Measurements from ENCODE around the gene TLL2.

TLL2 gene

DNA sequence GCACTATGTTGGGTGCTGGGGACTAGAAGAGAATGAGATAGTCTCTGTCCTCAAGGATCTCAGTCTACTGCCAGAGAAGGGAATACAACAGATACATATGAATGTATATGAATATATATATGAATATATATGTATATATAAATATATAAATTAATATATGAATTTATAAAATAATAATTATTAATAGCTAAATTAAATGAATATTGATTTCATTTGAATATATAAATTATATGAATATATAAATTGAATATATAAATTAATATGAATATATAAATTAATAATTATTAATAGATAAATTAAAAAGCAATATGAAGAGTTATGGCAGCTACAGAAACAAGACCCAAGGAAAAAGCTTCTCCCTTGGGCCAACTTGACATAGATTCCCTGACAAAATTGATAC lies 95.1 kb downstream of the TLL2 start:
- peak; percentile 96 for FAIRE-seq

DNA sequence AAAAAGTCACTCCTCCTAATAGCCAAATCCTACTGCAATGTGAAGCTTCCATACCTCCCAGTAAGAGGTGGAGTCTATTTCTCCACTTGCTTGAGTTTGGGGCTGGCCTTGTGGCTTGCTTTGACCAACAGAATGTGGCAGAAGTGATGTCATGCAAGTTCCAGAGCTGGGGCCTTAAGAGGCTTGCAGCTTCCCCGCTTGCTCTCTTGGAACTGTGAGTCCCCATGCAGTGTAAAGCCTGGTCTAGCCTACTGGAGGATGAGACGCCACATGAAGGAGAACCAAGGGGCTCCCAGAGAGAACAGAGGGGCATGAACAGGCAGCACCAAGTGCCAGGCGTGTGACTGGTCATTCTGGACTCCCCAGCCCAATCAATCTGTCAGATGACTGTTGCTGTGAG lies 96.3 kb downstream of the TLL2 start:
- no peak for FAIRE-seq

DNA sequence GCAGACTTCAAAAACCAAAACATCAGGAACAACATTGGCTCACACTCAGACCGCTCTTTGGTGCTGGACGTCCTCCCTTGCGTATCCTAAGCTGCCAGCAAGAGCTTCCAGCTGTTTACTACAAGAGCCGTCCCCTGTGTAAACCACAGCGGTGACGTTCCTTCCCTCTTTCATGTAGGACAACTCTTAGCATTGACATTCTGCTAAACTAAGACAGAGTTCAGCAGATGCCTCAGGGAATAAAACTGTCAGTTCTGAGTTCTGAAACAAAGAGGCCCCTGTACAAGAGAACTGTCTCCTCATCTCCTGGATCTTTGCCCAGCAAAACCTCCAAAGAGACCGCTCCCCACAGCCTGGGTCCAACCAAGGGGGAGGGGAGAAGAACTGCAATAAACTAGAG lies 97.1 kb downstream of the TLL2 start:
- FAIRE-seq: no peak

DNA sequence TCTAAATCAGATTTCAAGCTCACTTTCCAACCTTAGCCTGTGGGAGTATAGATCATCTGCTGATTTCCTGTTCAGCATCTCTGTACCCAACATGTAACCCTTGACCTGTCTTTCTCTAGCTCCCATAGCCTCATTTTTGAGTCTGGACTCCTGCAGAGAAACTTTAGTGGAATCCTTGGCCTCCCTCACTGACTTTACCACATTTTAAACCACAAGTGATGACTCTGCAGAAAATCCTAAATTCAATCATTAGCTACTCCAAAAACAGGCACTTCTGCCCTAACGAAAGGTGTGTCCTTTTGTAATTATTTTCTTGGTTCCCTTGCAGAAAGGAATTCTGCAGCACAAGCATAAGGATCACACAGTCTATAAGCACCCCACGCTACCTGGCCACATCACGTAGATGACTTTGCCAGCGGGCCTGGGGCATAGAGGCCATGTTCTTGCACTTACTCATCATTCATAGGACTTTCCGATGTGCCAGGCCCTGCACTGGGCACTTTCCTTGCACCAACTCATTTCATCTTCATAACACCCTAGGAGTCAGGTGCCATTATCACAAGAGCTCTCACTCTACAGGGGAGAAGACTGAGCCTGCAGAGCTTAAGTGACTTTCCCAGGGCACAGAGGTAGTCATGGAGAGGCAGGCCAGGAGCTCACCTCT lies 97.7 kb downstream of the TLL2 start:
- FAIRE-seq: no peak

DNA sequence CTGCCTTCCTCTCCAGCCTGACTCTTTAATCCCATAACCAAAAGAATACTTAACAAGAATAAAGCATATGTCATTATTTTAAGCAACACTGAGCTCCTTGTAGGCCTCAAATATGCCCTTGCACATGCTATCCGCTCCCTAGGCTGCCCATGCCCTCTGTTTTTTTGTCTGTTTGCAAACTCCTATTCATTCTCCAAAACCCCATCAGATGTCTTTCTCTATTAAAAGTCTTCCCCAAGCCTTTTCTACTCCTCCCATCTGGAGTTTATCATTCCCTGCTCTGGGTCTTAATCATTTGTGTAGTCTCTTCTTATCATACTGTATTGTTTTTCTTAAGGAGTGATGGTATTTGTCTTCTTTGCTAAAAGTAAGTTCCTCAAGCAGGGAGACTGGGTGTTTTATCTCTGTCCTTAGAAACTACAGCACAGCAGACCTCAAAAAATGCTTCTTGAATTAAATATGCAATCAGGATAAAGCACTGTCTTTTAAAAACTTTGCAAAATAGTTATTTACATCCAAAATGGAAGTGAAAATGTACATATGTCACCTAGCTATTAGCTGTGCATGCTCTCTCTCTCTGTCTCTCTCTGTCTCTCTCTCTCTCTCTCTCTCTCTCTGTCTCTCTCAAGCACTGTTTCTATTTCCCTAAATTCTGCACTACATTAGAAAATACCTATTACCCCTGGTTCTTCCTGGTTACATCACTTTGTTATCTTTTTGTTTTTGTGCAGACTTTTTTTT lies 98.4 kb downstream of the TLL2 start:
- FAIRE-seq: no peak

DNA sequence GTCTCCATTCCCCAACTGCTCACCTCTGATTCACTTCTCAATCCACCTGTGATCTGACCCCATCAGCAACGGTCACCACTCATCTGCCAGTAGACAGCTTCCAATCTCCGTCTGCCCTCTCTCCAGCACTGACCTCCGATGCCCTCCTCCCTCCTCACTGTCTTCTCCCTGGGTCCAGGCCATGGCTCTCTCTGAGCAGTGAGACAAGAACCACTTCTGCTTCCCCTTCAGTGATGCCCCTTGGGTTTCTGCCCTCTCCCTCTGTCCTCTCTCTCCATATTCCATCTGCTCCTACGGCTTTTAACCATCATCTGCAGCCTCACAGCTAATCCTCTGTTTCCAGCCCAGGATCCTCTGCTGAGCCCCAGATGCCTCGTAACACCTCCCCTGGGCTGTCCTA lies 99.4 kb downstream of the TLL2 start:
- no peak for FAIRE-seq

DNA sequence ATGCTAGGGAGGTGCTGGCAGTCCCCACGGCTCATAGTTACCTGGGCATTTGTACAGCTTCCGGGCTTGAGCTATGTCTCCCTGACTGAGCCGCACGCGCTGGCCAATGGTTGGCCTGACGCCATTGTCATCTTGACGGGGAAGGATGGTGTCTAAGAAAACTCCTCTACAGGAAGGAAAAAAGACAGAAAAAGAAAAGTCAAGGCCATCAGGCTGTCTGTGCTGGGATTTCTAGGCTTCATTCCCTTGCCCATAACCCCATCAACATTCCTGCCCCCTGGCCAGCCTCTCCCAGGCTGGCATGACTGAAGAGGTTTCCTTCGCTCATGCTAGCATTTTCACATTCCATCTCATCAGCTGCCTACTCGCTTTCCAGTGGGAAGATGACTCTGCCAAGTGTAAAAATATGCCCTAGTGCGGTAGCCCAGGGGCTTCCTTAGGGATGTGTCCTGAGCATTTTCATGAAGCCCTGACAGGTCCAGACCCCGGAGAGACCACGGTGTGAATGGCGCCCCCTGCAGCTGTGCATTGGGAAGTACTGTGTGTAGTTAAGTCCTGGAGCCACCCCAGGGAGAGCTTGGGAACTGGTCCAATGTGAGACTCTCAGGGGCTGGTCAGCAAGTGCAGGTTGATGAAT lies 100.5 kb downstream of the TLL2 start:
- no peak for FAIRE-seq

DNA sequence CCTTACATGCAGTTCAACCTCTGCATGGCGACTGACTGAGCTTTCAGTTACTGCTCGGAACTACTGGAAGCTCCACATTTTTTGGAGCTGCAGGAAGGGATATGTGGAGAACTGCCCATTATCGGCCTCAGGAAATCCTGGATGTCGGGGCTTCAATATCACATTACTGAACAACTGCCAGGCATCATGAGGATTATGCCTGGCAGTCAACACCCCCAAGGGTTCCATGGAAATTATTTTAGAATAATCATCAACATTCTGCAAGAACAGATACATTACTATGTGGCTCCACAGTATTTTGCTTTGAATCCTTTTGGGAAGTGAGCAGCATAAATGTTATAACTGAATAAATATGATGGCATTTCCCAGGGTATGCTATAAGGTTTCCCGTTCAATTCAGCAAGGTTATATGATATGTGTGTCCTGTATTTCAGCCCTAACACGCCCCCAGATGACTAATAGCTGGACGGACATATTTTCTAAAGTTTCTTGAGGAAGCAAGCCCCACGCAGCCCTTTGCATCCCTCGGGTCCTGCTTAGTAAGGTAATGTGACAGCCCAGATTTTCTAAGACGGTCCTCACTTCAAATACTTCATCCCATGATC lies 101.9 kb downstream of the TLL2 start:
- no peak for FAIRE-seq

DNA sequence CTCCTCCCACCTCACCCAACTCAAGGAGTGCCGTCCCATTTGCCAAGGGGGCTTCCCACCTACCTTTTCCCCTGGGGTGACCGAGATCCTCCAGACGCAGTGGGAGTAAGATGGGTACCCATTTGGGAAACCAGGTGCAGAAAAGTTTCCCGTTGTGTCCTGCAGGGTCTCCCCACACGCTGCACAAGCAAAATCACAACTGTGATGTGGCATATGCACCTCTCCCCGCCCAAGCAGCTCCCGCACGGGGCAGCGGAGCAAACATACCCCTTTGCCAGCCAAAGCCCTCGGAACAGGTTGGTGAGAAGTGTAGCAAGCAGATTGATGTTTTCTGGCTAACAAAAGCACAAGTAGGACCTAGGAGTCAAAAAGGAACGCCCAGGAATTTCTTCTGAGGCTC lies 103.4 kb downstream of the TLL2 start:
- no peak for FAIRE-seq

DNA sequence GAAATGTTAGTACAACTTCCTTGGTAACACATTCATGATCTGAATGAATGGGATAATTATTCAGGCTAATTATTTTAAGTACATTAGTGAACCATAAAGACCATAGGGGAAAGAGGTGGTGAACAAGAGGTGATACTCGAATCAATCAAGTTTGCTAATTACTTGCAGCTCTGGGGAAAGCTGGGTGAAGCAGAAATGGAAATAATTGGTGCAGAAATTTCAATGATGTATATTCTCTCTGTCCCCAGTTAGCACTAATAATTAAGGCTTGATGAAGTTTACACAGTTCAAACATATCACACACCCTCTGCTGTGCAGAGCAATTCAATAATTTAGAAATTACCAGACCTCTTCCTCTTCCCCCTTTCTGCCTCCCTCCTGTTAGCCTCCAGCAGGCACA lies 105.5 kb downstream of the TLL2 start:
- no peak for FAIRE-seq

DNA sequence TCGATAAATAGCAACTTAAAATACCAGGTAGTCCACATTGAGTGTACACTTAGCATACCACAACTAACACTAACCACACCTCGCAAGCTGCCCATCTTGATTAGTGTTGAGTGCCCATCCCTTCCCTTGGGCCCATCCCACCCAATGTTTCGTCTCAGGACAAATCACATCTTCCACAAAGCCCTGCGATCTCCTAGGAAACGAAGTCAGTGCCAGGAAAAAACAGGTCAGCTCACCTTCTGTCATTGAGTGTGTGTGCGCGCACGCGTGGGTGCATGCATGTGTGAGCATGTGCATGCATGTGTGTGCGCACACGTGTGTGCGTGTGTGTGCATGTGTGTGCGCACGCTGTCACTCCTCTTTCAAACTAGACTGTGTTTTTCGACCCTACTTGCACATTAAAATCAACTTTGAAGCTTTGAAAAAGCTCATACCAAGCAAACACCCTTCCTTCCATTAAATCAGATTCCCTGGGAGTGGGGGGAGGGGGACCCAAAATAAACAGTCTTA lies 106.1 kb downstream of the TLL2 start:
- FAIRE-seq: no peak

DNA sequence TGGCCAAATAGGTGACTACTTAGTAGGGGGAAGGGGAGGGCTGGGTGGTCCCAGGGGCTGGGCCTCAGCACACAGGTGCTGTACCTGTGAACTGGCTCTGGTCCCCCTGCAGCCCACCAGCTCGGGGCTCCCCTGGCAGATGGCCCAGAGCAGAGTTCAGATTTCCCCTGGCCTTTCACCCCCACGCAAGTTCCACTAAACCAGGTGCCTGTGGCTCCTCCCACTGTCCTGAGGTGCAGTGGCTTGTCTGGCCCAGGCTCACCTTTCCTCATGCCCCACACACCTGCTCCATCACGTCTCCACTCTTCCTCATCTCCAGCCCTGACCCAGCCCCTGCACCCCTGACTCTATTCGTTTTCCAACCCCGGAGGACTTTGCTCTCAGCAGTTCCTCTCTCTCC lies 107.6 kb downstream of the TLL2 start:
- no peak for FAIRE-seq

DNA sequence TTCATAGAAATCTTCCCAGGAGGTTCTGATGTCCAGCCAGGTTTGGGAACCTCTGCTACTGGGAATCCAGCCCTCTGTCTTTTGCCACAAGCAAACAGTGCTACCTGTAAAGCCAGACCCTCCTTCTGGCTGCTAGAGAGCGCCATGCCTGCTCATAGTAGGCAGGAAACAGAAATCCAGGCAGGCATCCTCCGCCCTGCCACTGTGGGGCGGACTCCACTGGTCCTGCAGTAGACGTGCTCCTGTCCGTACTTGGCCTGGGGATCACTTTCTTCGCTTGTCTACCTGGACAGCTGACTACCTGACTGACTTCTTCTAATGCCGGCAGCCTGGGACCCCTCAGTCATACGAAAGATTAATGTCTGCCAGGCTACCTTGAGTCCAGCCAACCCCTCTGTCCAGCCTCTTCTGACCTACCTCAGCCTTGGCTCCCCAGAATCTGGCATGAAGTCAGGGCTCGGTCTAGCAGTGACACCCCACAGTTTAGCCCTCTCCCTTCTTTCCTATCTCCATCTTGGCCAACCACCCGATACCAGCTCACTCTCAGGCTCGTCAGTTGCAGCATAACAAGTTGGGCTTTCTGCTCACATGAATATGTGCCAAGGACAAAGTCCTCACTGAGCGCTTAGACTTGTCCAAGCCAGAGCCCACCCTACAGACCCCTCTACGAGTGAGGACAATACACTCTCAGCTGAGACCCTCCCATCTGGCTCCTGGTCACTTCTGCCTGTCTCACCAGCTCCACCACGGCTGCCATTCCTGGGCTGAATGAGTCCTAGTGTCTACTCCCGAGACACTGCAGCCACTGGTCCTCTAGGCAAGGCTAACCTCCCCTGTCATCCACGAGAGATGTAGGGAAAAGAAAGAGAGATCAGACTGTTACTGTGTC lies 111.1 kb downstream of the TLL2 start:
- FAIRE-seq: no peak

DNA sequence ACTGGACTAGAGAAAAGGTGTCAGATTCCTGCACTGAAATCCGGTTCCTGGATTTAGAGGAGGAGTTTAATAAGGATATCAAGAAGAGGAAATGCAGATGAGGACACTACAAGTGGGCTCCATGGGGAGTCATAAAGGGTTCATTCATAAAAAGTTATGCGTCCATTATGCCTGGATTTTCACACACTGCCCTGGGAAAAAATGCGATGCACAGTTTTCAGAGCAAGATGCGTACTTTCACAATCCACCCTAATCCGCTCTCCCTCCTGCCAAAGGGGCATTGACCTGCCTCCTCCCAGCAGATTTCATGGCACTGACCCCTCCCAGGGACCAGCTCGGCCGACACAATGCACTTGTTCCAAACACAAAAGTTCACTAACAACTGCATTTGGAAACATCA lies 112.7 kb downstream of the TLL2 start:
- no peak for FAIRE-seq

DNA sequence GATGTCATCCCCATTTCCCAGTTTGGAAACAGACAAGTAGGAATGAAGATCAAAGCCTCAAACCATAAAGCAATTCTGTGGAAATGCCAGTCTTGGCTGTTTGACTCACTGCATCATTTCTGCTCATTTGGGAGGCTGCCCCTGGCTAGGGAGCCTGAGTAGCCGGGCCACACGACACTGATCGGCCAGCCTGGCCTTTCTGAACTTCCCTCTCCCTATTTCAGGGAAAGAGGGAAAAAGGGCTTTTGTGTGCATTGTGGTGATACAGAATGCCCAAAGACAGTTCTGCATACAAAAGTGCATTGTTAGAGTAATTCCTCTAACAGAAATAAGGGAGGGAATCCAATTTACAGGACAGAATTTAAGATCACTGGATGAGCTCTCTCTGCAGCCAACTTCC lies 113.3 kb downstream of the TLL2 start:
- no peak for FAIRE-seq

DNA sequence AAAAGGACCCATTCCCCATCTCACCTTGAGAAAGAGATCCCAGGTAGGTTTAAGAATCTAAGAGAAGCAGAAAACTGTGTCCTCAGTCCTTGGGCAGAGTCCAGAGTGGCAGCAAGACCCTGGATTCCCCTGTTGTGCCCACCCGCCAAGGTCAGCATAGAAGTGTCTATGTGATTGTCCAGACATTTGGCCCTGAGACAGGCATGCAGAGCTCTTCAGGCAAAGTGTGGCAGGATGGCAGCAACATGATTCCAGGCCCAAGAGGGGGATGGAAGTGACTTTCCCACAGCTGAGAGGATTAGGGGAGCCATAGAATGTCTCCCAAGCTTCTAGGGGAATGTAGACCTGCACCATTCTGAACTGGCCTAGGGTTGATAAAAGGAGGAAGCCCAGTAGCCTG lies 115.8 kb downstream of the TLL2 start:
- no peak for FAIRE-seq

DNA sequence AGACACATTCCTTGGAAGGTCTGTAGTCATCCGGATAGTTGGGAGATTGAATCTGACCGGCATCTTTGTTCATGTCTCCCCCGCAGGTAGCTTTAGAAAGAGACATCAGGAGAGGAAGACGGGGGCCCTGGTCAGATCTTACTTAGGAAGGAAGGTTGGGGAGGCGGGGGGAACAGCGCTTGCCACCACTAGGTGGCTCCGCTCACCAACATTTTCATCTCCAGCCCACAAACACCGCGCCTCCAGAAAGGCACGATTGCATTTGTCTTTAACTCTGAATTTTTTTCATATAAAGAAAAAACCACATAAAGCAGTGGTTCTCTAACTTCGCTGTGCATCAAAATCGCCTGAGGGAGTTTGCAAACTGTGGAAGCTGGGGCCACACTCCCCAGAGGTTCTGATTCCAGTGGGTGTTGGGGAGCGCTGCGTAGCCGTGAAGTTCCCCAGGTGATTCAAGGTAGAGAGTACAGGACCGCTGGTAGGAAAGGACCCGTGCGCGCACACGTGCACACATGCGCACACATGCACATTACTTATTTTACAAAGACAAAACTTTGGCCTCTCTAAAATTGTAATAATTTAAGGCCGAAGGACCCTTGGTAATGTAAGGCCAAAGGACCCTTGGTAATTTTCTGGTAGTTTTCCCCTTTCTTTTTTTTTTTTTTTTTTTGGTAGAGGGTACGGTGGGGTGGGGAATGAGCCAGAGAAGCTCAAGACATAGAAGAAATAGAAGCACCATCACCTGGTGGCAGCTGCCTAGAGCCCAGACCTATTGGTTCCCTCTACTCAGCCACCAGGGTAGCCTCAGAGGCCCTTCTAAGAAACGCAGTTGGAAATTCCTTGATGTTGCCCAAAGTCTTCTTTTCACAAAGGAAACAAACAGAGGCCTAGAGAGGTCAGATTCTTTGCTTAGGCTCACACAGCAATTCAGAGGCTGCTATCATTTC lies 117.5 kb downstream of the TLL2 start:
- FAIRE-seq: peak; percentile 62

DNA sequence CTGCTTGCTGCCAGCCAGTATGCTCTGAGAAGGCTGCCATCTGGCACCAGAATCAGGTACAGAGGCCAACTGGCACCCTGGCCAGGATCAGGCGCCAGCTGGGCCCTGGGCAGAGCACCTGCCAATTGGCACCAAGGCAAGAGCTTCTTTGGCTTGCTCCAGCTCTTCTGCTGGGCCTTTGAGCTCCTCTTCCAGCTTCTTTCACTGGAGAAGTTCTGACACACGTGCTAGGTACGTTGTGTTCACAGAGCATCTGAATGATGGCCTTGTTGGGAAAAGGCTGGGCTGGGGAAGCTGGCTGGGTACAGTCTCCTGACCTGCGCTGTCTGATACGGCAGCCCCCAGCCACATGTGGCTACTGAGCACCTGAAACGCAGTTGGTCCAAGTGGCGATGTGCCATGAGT lies 123.3 kb downstream of the TLL2 start:
- no peak for FAIRE-seq

DNA sequence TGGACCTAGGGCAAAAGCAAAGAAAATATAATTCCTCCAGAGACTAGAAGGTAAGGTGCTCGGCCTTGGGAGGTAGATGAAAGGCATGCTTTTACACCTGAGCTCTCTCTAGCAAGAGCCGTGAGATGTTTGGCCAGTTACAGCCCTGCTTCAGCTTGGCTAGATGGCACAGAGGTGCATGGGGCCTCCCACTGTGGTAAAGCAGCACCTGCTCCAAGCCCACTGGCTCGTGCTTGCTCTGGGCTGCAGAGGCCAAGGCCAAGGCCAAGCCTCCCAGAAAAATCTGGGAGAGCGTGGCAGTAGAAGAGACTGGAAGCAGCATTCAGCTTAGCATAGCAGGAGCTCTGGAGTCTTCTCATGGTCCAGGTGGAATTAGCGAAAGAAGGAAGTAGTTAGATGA lies 123.9 kb downstream of the TLL2 start:
- FAIRE-seq: no peak

DNA sequence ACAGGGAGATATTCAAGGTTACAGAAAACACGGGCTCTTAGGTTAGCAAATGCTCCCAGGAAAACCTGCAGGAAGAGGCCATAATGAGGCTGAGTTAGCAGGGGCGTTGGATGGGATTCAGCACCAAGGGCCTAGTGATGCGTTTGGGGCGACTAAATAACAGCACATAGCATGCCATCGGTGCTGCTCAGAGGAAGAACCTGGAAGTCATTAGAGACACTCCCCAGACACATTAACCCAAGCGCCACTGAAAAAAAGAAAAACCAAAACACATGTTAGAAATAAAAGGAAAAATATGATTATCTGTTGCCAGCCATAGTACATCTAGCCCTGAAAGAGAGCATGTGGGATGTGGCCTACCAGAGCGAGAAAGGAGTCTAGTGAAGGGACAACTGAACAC lies 126.1 kb downstream of the TLL2 start:
- FAIRE-seq: no peak

DNA sequence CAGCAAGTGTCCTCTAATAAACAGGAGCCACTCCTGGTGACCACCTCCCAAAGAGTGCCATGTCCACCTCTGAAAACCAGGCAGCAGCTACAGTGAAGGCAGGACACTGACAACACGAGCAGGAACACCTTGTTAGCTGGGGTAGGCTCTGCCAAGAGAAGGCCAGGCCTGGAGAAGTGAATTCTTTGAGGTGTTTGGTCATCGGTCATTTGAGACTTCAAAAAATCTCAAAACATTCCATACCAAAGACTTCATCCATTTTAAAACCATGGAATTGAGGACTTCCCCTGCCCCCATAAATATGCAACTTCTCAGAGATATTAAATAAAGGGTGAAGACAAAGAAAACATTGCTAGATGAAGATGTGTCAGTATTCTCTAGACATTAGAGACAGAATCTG lies 126.6 kb downstream of the TLL2 start:
- FAIRE-seq: no peak

DNA sequence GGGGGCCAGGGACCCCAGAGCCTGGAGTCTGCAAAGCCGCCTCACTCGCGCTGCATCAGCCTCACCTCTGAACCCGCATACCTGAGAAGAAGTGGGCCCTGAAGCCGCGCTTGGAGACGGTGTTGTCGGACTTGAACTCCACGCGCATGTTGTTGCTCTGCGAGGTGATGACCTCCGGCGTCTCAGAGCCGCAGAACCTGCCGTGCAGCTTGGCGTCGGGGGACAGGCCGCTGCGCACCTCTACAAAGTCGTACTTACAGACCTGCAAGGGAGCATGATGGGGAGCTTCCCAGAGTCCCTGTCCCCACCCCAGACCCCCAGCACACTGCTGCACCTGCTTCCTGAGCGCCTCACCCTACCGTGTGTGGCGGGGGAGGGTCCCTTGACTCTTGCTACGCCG lies 129.2 kb downstream of the TLL2 start:
- no peak for FAIRE-seq

Data from G401.6 (cell line).